Measurements from ENCODE around the gene ACTMAP.
A peak's percentile ranks its signal among the peaks of the same experiment; 100 is the strongest.
"Not testable (repeated sequence)": the region's sequence is repeated elsewhere in the genome, so short reads cannot be mapped to it uniquely, and the experiment has no call there.

Gene ACTMAP, protein sequence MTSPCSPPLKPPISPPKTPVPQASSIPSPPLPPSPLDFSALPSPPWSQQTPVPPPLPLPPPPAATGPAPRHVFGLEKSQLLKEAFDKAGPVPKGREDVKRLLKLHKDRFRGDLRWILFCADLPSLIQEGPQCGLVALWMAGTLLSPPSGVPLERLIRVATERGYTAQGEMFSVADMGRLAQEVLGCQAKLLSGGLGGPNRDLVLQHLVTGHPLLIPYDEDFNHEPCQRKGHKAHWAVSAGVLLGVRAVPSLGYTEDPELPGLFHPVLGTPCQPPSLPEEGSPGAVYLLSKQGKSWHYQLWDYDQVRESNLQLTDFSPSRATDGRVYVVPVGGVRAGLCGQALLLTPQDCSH

DNA sequence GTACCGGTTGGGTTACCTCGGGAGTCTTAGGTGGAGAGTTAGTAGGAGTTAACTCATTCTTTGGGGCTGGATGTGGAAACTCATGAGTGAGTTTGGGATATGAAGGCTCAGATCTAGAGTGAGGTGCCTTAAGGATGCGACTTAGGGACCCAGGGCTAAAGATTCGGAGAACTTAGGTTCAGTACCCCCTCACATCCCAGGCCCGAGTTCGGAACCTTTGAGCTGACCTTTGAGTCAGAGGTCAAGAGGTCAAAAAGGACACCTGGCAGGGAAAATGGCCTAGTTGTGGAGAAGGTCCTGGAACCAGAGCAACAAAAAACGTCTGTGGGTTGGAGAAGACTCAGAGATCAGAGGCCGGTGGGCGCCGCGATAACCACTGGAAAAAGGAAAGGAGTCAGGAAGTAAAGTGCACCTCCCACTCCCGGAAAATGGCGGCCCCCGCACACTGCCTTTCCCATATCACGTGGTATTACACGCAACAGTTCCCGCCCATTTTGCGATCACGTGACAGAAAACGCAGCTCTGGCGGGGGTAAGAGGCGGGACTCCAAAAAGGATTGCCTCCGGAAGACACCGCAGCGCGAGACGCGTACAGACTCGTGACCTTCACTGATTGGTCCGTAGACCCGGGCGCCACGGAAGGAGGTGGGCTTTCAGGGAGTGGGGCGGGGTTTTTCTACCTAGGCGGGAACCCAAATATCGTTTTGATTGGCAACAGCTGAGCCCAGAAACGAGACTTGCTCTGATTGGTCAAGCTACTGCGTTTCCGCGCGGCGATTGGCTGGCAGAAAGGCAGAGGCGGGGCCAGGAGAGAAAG lies at the start of gene ACTMAP:
TSS of gene ACTMAP (minus strand) at position 420 of the 816 bp plus-strand sequence. CDS start 674 bp downstream, outside the sequence.
- peak; percentile 100 for DNase-seq

DNA sequence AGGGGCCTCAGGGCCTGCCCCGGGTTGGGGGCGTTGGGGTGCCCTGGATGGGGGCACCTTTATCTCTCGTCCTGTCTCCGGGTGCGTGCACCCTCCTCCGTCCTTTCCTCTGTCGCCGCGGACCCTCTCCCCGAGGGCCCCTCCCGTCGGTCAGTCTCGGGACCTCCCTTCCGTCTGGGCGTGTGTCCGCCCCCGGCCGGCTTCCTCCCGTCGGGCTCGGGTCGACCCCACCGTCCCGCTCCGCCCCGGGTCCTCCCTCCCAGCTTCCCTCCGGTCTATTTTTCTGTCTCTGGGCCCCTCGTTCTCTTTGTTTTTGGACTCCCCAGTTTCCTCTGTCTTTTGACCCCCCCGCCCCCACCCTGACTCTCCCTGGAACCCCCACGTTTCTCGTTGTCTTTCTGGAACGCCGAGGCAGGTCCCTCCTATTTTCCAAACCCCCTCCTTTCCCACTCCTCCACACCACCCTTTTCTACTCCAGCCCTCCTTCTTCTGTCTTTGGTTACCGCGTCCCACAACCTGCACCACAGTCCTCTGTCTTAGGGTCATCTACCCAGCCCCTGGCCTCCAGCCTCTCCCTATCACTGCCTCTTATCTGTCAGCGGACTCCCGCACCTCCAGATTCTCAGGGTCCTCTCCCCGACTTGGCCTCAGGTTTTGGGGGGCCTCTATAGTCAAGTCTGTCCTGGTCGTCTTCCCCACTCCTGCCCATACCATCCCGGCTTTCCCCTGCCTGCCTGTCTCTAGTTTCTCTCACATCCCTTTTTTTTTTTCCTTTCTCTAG lies 49.5 kb upstream of the ACTMAP start:
- no peak for DNase-seq

DNA sequence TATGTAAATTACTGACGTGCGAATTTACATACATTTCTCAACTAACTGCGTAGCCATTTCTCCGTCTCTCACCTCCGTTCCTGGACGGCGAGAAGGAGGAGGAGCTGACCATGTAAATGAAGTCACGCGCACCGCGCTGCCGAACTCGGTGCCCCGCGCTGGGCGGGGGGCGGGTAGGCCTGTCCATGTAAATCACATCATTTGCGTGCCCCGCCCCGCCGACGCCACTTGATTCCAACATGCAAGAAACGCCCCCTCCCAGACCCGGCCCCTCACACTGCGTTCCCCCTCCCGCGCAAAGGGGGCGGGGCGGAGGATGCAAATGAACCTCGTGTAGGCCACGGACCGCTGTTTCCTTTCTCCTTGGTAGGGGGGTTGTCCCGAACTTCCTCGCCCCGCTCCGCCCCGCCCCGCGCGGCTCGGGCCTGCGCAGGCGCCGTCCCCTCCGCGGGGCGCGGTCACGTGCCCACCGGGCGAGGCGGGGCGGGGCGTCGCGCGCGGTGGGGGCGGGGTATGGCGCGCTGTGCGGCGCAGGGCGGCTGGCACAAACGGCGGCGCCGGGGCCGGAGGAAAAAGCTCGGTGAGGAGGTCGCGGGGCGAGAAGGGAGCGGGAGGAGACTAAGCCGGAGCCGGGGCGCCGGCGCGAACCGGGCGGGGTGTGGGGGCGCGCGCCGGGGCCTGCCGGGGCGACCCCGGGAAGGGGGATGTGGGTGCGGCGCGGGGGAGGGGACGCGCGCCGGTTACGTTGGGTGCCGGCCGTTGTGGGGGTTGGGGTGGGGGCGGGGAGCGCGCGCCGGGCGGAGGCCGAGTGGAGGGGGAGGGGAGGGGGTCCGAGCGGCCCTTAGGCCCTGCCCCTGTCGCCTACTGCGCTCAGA lies 48.6 kb upstream of the ACTMAP start, which contains the start of gene EGLN2:
TSS of gene EGLN2 (plus strand) at position 509 of the 875 bp plus-strand sequence. CDS start 1,382 bp downstream, outside the sequence.
- peak; percentile 100 for DNase-seq

DNA sequence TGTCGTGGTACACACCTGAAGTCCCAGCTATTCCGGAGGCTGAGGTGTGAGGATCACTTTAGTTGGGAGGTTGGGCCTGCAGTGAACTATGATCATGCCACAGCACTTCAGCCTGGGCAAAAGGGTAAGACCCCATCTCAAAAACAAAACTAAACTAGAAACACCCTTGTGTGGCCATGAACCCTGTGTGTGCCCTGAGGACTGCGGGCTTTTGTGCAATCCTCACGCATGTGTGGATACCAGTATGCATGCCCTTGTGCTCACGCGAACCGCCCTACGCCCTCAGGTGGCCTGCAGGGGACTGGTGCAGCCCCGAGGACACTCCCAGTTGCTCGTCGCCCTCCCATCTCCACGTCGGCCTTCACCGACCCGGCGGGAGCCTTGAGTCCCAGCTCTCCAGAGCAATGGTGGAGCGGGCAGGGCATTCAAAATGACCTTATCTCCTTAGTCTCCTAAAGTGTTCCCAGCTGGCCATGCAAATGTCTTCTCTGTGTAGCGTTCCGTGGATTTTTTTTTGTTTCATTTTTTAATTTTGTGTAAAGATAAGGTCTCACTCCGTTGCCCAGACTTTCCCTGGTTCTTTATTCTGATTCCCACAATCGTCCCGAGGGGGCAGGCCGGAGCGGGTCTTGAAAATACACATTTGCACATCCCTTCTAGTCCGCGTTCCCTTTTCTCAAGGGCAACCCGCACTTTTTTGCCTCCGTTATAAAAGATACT lies 47.8 kb upstream of the ACTMAP start:
- DNase-seq: peak; percentile 75 to 82

DNA sequence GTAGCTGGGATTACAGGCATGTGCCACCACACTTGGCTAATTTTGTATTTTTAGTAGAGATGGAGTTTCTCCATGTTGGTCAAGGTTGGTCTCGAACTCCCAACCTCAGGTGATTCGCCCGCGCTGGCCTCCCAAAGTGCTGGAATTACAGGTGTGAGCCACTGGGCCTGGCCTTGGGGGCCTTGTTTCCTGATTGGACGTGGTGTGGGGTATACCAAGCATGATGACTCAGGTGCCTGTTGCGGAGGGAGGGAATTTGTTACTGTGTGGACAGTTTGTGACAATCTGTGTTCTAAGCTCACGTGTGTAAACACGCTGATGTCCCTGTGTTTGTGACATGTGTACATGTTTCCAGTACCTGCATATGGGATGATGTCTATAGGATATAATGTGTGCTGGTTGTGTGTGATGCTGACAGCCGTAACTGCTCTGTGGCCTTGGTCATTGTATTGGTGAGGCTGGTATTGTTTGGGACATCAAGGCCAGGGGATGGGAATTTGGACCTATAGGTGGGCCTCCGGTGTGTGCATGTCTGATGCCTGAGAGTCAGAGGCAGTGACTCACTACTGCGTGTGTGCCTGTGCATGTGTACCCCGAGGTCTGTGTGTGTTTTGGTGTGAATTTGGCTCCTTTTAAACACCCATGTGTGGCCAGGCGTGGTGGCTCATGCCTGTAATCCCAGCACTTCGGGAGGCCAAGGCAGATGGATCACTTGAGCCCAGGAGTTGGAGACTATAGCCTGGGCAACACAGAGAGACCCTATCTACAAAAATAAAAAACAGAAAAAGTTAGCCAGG lies 47.1 kb upstream of the ACTMAP start:
- no peak for DNase-seq

DNA sequence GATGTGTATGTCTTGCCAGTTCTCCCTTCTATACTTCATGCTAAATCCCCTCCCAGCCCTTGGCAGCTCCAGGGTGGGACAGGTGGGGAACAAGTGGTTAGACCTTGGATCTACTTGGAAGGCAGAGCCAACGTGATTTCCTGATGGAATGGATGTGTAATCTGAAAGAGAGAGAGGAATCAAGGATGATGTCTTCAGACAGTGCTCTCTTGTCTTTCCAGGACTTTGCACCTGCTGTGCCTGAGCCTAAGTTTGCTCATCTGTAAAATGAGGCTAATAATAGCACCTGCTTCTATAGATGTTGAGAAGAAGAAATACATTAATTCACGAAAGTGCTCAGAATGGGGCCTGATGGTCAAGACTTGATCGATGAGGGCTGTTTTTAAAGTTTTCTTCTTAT lies 41.7 kb upstream of the ACTMAP start:
- DNase-seq: no peak

DNA sequence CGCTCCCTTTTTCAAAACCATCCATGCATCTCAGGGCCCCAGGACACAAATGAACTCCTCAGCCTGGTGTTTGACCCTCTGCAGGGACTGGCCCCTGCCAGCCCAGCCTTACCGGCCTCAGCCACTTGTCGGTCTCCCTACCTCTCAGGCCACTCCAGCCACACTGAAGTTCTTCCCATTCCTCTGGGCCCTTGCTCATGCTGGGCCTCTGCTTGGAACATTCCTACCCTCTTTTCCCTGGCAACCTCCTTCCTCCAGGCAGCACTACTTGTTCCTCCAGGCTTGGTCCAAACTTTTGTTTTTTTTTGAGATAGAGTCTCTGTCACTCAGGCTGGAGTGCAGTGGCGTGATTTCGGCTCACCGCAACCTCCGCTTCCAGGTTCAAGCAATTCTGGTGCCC lies 41.1 kb upstream of the ACTMAP start:
- DNase-seq: no peak

DNA sequence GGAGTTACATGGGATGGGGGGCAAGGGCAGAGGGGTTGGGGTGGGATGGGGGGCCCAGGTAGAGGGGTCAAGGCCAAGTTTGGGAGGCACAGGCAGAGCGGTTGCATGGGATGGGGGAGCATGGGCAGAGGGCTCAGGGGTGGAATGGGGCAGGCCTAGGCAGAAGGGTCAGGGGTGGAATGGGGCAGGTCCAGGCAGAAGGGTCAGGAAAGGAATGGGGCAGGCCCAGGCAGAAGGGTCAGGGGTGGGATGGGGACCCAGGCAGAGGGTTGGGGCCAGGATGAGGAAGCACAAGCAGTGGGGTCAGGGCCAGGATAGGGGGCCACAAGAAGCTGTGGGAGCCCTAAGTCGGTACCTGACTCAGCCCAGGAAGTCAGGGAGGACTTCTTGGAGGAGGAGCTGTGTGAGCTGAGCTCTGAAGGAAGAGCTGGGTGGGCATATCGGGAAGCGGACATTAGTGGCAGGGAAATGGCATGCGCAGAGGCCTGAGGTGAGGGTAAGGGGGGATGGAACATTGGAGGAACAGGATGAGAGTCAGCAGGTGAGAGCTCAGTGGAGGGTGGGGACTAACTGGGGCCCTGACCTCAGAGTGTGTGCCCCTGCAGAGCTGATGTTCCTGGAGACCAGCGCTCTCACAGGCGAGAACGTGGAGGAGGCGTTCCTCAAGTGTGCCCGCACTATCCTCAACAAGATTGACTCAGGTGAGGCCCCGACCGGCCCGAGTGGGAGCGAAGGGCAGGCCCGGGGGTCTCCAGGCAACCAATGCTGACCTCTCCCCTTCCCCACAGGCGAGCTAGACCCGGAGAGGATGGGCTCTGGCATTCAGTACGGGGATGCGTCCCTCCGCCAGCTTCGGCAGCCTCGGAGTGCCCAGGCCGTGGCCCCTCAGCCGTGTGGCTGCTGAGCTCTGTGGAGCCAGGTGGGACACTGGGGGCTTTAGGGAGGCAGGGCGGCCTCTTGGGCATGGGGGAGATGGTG lies 36.1 kb upstream of the ACTMAP start:
- DNase-seq: no peak

DNA sequence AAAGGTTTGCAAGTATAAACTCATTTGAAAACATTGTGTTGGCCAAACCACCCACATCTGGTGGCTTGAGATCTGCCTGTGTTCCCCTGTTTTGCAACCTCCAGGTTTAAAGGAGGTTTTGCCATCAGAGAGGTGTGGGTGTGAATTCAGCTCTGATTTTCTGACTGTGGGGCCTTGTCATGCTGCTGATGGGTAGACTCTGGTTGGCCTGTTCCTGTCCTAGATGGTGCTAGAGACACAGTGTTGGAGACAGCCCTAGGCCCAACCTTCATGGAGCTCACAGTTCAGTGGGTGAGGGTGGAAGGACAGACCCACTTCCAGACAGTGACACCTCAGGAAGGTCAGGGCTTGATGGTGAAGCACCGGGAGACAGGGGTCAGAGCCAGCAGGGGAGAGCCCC lies 35.2 kb upstream of the ACTMAP start:
- no peak for DNase-seq

DNA sequence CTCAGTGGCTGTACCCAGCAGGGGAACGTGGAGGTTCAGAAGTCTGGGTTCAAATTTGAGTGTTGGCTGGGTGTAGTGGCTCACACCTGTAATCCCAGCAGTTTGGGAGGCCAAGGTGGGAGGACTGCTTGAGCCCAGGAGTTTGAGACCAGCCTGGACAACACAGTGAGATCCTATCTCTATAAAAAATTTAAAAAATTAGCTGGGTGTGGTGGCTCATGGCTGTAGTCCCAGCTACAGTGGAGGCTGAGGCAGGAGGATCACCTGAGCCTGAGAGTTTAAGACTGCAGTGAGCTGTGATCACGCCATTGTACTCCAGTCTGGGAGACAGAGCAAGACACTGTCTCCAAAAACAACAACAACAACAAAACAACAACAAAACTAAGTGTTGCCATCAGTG lies 33.9 kb upstream of the ACTMAP start:
- not testable (repeated sequence) for DNase-seq

DNA sequence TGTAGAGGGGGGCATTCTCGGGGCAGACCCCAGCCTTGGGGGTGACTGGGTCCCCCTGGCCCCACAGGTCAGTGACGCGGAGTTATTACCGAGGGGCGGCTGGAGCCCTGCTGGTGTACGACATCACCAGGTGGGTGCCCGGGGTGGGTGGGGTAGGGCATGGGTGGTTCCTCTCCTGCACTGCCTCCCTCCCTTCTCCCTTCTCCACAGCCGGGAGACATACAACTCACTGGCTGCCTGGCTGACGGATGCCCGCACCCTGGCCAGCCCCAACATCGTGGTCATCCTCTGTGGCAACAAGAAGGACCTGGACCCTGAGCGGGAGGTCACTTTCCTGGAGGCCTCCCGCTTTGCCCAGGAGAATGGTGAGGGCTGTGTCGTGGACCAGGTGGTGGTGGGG lies 33.4 kb upstream of the ACTMAP start:
- DNase-seq: no peak

DNA sequence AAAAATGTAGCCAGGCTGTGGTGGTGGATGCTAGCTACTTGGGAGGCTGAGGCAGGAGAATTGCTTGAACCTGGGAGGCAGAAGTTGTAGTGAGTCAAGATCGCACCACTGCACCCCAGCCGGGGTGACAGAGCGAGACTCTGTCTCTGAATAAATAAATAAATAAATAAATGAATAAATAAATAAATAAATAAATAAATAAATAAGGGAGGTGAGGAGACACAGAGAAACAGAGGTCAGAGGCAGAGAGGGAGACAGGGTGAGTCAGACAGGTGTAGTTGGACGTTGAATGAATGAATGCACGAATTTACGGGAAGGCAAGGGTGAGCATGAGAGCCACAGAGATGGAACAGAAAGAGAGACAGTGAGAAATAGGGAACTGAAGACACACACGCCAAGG lies 30.9 kb upstream of the ACTMAP start:
- no peak for DNase-seq

DNA sequence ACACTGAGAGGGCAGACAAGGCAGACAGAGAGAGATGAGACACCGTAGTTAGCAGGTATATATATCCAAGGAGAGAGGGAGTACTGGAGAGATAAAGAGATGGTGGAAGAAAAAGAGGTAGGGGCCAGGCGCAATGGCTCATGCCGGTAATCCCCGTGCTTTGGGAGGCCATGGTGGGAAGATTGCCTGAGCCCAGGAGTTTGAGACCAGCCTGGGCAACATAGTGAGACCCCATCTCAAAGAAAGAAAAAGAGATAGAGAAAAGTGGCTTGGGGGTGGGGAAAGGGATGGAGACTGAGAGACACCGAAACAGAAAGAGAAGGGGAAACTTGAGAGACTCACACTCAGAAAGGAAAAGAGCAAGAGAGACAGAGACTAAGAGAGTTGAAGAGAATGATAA lies 30.3 kb upstream of the ACTMAP start:
- DNase-seq: no peak

DNA sequence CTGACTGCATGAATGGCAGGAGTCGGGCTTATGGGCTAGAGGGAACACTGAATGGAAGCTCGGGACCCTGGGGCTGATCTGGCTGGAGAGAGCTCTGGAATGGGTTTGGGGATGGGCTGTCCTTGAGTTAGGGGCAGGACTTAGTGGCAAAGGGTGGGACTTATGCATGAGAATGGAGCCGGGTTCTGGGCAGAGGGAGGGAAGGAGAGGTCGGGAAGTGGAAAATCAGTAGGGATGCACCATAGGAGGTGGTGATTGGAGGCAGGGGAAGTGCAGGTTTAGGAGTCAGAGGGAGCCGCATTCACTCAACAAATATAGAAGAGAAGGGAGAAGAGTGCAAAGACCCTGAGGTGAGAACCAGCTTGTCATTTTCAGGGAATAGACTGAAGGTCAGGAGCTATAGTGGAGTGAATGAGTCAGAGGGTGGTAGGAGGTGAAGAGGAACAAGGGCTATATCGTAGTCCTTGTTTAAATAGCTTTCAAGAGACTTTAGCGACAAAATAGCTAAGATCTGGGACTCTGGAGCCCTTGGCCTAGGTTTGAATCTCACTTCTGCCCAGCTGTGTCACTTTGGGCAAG lies 28.5 kb upstream of the ACTMAP start:
- DNase-seq: no peak

DNA sequence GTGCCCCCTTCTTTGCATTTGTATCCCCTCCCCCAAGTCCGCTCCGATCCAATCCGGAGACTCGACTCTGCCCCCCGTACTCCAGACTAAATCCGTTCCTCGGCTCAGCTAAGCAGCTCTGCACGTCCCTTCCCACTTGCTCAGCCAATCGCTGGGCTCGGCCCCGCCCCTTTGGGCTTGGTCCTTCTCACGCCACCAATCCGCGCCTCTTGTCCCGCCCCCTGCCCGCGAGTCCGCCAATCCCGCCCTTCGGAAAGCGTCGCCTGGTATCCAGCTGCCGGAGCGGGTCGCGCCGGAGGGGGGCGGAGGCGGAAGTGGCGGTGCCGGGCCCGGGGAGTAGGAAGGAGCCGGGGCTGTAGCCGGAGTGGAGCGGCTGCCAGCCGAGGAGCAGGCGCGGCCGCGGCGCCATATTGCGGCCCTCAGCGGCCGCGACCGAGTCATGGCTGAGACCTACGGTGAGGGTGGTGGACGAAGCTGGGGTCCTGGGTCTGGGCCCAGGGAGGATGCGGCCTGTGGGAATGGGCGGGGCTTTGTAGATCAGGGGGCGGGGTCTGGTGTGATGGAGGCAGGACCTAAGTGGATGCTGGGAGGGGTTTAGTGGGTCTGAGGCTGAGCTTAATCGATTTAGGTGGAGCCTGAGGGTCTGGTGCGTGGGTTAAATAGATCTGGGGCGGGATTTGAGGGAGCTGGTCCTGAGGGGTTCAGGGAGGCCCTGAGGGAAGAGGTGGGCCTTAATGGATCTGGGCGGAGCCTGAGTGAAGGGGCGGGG lies 27.8 kb upstream of the ACTMAP start, which contains the start of gene RAB4B:
TSS of gene RAB4B (plus strand) at position 311 of the 769 bp plus-strand sequence. CDS start at position 440, 129 bp downstream.
- DNase-seq: peak; percentile 100

DNA sequence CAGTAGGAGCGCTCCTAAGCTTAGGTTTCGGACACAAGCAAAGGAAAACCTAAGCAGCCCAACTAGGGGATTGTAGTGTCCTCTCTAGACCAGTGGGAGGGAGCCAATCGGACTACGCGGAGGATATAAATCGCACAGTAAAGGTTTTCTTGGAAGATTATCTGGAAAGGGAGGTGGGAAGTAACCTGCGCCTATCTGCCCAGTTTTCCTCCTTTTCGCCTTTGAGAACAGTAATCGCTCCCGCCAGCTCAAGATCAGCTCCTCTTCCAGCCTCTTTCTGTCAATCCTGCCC lies 27.3 kb upstream of the ACTMAP start:
- DNase-seq: no peak

DNA sequence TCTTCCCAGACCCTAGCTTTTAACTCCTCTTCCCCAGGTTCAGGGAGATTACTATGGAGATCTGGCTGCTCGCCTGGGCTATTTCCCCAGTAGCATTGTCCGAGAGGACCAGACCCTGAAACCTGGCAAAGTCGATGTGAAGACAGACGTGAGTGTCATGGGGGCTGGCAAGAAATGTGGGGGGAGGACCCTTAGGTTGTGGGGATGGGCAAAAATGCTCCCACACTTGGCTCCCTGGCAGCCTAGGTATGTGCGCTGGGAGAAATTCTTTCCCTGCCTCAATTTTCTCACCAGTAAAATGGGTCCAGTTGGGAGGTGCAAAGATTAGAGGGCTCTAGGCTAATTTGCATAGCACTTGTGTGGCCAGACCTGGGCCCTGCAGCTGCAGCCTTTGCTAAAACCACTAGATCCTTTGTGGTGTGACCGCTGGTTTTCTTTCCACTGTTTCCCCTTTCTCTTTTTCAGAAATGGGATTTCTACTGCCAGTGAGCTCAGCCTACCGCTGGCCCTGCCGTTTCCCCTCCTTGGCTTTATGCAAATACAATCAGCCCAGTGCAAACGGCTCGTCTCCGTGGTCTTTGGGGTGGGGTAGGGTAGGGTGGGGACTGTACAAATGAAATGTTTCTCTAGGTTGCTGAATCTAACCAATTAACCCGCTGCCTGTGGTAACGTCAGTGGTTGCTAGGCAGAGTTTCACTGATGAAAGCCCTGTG lies 26.8 kb upstream of the ACTMAP start:
- peak; percentile 93 to 94 for DNase-seq

DNA sequence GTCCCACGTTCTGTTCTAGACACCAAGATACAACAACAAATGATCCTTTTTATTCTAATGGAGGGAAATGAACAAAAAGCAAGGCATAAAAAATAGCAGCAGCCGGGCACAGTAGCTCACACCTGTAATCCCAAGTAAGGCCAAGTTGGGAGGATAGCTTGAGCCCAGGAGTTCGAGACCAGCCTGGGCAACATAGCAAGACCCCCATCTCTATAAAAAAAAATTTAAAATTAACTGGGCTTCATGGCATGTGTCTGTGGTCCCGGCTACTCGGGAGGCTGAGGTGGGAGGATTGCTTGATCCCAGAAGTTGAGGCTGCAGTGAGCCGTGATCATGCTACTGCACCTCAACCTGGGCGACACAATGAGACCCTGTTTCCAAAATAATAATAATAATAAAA lies 26.1 kb upstream of the ACTMAP start:
- DNase-seq: no peak

Measured in CD4-positive, alpha-beta T cell treated with Interleukin-1 beta for 1 hour (primary cell).